Body of pancreas (tissue), 4 donors: Measurements from ENCODE around the gene SHC1. TPM values are rescaled to one million over a fixed set of nuclear protein-coding genes. Genes with fewer than 3 reads are reported as not detected.

Source experiments
- ATAC-seq: fragments of 150-250 bp; one replicate; pipeline ENCODE4 v1.9.1; 2016
- DNase-seq, 4 donors: peaks; one replicate each; pipeline ENCODE4 v3.0.0-alpha.2; 2019
- H3K27ac ChIP-seq, 4 donors: fragments of 200-600 bp; sonication (generic); 1 replicate in 3 of 4; 2 replicates in 1 of 4; pipeline versions ENCODE4 v1.5.1 to v1.6.1; 2016 to 2019; ENCODE audit warnings: mild to moderate bottlenecking in 1 of 4, mixed read lengths in 1 of 4, moderate library complexity in 1 of 4
- H3K27me3 ChIP-seq, 2 donors: fragments of 200-600 bp; sonication (generic); one replicate each; pipeline ENCODE4 v1.6.0; 2016; ENCODE audit warnings: mild to moderate bottlenecking in 1 of 2
- H3K36me3 ChIP-seq, 2 donors: fragments of 200-600 bp; sonication (generic); replicated peaks in 1 of 2; 2 replicates each; pipeline ENCODE4 v1.5.1; 2016; ENCODE audit warnings: low read depth in 2 of 2; ENCODE audit not compliant: insufficient read depth in 1 of 2
- H3K4me1 ChIP-seq: fragments of 200-600 bp; sonication (generic); one replicate; pipeline ENCODE4 v1.6.0; 2016
- H3K4me3 ChIP-seq, 2 donors: fragments of 200-600 bp; sonication (generic); 1 replicate in 1 of 2; 2 replicates in 1 of 2; pipeline ENCODE4 v1.5.1; 2016 to 2019
- H3K9me3 ChIP-seq, 3 donors: fragments of 200-600 bp; sonication (generic); 1 replicate in 2 of 3; 2 replicates in 1 of 3; pipeline ENCODE4 v1.5.1; 2016
- POLR2A ChIP-seq, 3 donors: fragments of 450-650 bp; IDR thresholded peaks; one replicate each; pipeline ENCODE4 v1.6.1; 2016; ENCODE audit warnings: antibody characterized with exemption in 3 of 3, mild to moderate bottlenecking in 2 of 3
- WGBS, 2 donors: methylation state at CpG; one replicate each; pipeline ENCODE4 v1.1.5; 2017; 5-methylcytosine and 5-hydroxymethylcytosine counted together
- intact Hi-C: fragments of 100-400 bp; cut with DNase I; formaldehyde crosslinking; loops from one replicate; pipeline ENCODE4 v1.15.1; 2023
- total RNA-seq, 2 donors: library from RNA; depleted of rRNA; stranded (reverse); fragments of >200 nt; gene quantifications; one replicate each; pipeline ENCODE4 v1.1.0, GENCODE V29; 2016
- TF ChIP-seq, protein P1 (sequence below), 7 experiments: fragments of 450-650 bp in 4 of 7; fragments of 200-600 bp in 3 of 7; sonication (generic) in 3 of 7; IDR thresholded peaks; one replicate each; pipeline ENCODE4 v1.5.1; 2016 to 2019; ENCODE audit warnings: antibody characterized with exemption in 7 of 7

Gene SHC1
- total RNA-seq, 2 donors from 2014 or later = 38.1 to 45.5 TPM

DNA sequence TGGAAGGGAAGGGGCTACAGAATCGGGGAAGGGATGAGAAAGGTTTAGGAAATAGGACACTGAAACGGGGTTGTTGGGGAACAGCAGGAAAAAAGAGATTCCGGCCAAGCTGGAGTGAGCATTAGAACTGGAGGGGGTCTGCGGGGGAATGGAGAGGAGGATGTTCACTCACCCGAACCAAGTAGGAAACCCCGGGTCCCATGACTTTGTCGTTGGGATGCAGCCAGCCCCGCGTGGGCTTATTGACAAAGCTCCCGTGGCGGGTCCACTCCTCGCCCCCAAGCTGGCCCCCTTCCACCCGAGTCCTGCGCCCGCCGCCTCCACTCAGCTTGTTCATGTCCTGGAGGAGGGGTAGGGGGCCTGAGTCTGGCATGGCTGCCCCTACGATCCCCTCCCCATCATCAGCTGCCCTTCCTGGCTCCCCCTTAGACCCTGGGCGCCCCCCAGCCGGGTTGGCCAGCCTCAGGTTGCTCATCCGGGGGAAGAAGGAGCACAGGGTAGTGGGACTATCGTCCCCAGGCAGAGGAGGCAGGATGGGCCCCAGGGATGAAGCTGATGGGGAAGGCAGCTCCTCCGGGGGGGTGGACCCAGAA, 591 bp downstream of the SHC1 start:
- TF ChIP-seq, protein P1, sequence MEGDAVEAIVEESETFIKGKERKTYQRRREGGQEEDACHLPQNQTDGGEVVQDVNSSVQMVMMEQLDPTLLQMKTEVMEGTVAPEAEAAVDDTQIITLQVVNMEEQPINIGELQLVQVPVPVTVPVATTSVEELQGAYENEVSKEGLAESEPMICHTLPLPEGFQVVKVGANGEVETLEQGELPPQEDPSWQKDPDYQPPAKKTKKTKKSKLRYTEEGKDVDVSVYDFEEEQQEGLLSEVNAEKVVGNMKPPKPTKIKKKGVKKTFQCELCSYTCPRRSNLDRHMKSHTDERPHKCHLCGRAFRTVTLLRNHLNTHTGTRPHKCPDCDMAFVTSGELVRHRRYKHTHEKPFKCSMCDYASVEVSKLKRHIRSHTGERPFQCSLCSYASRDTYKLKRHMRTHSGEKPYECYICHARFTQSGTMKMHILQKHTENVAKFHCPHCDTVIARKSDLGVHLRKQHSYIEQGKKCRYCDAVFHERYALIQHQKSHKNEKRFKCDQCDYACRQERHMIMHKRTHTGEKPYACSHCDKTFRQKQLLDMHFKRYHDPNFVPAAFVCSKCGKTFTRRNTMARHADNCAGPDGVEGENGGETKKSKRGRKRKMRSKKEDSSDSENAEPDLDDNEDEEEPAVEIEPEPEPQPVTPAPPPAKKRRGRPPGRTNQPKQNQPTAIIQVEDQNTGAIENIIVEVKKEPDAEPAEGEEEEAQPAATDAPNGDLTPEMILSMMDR (IDR thresholded peaks at IDR 0.05) = no peak
- TF ChIP-seq POLR2A (IDR thresholded peaks at IDR 0.05) = no peak
- no peaks in the 10 kb centered on the region for H3K9me3 ChIP-seq
- peak overlapping the region in 3 of 4 donors; percentile 96 to 98 (median 97) for H3K27ac ChIP-seq
- peaks cover 42% of the 10 kb centered on the region for H3K4me1 ChIP-seq
- peaks cover 7 to 22% of the 10 kb centered on the region in 2 donors for H3K36me3 ChIP-seq
- H3K27me3 ChIP-seq = no peaks in the 10 kb centered on the region
- no peak overlapping the region for H3K4me3 ChIP-seq
- 44 to 47% methylated on average over 21 to 22 of the region's 22 CpGs for WGBS, 2 donors
- intact Hi-C loops = no loop called here
- ATAC-seq = no peak
- DNase-seq = no peak

DNA sequence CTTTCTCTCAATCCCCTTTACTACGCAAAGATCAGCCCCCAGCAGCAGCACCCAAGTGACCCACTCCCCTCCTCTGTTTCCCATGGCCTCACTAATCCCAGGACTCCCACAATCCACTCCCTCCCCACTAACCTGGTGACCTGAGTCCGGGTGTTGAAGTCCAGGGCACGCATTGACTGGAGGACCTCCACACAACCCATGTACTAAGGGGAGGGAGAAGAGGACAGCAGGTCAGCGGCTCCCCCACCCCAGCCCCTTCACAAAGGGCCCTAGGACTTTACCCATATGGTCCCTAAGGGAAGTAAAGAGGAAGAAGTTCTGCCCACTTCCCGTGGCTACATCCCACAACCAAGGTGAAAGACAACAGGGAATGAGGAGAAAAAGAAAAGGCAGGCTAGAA, 1.3 kb downstream of the SHC1 start:
- Histone ChIP-seq H3K4me3 (no peak overlapping the region), H3K27me3 (no peaks in the 10 kb centered on the region), H3K4me1 (peaks cover 42% of the 10 kb centered on the region), H3K9me3 (no peaks in the 10 kb centered on the region), H3K36me3 (peaks cover 7 to 25% of the 10 kb centered on the region in 2 donors), H3K27ac (peak overlapping the region in 3 of 4 donors; percentile 96 to 98 (median 97))
- TF ChIP-seq POLR2A (IDR thresholded peaks at IDR 0.05) = no peak
- TF ChIP-seq, protein P1 (IDR thresholded peaks at IDR 0.05) = no peak
- intact Hi-C loops = no loop called here
- ATAC-seq (no peak), DNase-seq (no peak)
- 77 to 85% methylated on average over 5 of the region's 5 CpGs for WGBS, 2 donors

DNA sequence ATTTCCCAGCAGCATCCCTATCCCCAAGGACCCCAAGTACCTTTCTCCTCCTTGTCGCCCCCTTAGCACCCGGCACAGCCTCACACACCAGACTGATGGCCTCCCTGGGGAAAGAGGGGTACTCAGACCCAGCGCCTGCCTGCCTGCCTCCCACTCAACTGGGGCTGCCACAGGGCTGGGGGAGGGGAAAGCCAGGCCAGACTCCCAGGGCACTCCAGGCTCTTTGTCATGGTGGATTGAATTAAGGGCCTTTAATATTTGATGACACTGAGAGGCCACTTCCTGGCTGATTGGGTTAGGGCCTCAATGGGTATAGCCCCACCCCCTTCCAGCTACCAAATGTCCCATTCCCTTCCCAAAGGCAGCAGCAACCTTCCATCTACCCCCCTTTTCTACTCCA, 1.8 kb downstream of the SHC1 start:
- H3K9me3 ChIP-seq = no peaks in the 10 kb centered on the region
- 84 to 94% methylated on average over 3 of the region's 3 CpGs for WGBS, 2 donors
- H3K4me3 ChIP-seq = no peak overlapping the region
- intact Hi-C loops = no loop called here
- peaks cover 42% of the 10 kb centered on the region for H3K4me1 ChIP-seq
- no peak for TF ChIP-seq POLR2A (IDR thresholded peaks at IDR 0.05)
- TF ChIP-seq, protein P1 (IDR thresholded peaks at IDR 0.05) = no peak
- ATAC-seq (no peak), DNase-seq (no peak)
- peaks cover 7 to 26% of the 10 kb centered on the region in 2 donors for H3K36me3 ChIP-seq
- no peaks in the 10 kb centered on the region for H3K27me3 ChIP-seq
- peak overlapping the region in 2 of 4 donors; percentile 9 to 96 for H3K27ac ChIP-seq

DNA sequence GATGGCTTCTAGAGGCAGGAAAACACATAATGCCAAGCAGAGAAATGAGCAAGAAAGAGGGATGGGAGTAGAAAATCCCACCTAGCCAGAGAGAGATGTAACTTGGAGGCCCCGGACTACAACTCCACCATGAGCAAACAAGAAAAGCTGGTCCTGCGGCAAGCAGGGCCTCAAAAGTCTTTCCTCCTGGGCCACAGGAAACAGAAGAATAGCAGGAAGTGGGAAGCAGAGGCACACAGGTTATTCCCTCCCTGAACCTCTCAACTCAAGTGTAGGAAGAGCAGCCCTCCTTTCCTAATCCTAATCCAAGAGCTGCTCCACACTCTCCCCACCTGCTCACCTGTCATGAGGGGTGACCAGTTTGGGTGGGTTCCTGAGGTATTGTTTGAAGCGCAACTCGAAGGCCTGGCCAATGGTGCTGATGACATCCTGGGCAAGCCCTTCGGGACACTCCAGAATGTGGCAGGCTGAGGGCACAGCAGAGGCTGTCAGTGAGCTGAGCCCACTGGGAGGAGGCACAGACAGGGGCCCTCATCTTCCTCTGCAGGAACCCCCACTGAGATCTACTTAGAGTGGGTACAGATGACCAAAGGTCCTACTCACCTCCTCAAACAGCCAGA, 3.1 kb downstream of the SHC1 start:
- H3K9me3 ChIP-seq = no peaks in the 10 kb centered on the region
- ATAC-seq (no peak), DNase-seq (no peak)
- intact Hi-C loops = no loop called here
- H3K27ac ChIP-seq = peak overlapping the region in 2 of 4 donors; percentile 19 to 20
- H3K36me3 ChIP-seq = peaks cover 7 to 30% of the 10 kb centered on the region in 2 donors
- H3K27me3 ChIP-seq = no peaks in the 10 kb centered on the region
- no peak overlapping the region for H3K4me3 ChIP-seq
- TF ChIP-seq, protein P1 (IDR thresholded peaks at IDR 0.05) = no peak
- no peak for TF ChIP-seq POLR2A (IDR thresholded peaks at IDR 0.05)
- WGBS, 2 donors = 87 to 88% methylated on average over 5 of the region's 5 CpGs
- peaks cover 43% of the 10 kb centered on the region for H3K4me1 ChIP-seq
